Kidney epithelial cell (primary cell): ENCODE measurements around the gene SPTBN1. TPM values are rescaled to one million over a fixed set of nuclear protein-coding genes. Genes with fewer than 3 reads are reported as not detected.

Experiments
- DNase-seq: peaks from one replicate; pipeline ENCODE4 v3.0.0-alpha.2; 2010; ENCODE audit warnings: low read depth
- H3K27me3 ChIP-seq: 2 replicates; pipeline ENCODE4 v1.6.0; 2011; ENCODE audit warnings: low read length; ENCODE audit not compliant: control insufficient read depth, insufficient read depth
- H3K36me3 ChIP-seq: 2 replicates; pipeline ENCODE4 v1.5.1; 2011; ENCODE audit warnings: low read length; ENCODE audit not compliant: control insufficient read depth, insufficient read depth
- H3K4me3 ChIP-seq: 2 replicates; pipeline ENCODE4 v1.5.1; 2011; ENCODE audit warnings: low read depth, mild to moderate bottlenecking, control low read depth, low read length
- total RNA-seq: library from RNA; depleted of rRNA; stranded (reverse); fragments of >200 nt; gene quantifications from 2 replicates; pipeline ENCODE4 v1.2.3, GENCODE V29; 2015
- TF ChIP-seq, protein P1 (sequence below): IDR thresholded peaks from 2 replicates; pipeline ENCODE4 v1.5.1; 2011; ENCODE audit warnings: mild to moderate bottlenecking, moderate library complexity, low read length, control low read depth, inconsistent platforms; ENCODE audit not compliant: insufficient read depth, poor library complexity, severe bottlenecking

SPTBN1 gene
- total RNA-seq, 1 donor from 2014 or later, result 492 TPM

DNA sequence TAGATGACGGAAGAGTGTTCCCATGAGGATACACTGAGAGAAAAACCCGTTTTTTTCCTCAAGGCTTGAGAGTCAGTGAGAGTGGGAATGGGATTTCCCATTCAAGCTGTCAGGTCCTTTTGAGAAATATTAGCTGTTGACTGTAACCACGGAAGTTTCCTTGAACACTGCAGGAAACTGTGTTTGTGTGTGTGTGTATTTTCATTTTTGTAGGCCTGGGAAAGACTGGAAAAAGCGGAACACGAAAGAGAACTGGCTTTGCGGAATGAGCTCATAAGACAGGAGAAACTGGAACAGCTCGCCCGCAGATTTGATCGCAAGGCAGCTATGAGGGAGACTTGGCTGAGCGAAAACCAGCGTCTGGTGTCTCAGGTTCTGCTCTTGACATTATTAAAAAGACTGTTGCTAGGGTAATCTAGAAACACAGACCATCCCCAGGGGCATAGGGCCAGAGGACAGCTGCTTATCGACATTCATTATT lies 168.5 kb downstream of the SPTBN1 start:
- DNase-seq, result no peak
- Histone ChIP-seq H3K4me3 (no peak overlapping the region), H3K27me3 (no peaks in the 10 kb centered on the region), H3K36me3 (peaks cover 11% of the 10 kb centered on the region)
- TF ChIP-seq, protein P1, sequence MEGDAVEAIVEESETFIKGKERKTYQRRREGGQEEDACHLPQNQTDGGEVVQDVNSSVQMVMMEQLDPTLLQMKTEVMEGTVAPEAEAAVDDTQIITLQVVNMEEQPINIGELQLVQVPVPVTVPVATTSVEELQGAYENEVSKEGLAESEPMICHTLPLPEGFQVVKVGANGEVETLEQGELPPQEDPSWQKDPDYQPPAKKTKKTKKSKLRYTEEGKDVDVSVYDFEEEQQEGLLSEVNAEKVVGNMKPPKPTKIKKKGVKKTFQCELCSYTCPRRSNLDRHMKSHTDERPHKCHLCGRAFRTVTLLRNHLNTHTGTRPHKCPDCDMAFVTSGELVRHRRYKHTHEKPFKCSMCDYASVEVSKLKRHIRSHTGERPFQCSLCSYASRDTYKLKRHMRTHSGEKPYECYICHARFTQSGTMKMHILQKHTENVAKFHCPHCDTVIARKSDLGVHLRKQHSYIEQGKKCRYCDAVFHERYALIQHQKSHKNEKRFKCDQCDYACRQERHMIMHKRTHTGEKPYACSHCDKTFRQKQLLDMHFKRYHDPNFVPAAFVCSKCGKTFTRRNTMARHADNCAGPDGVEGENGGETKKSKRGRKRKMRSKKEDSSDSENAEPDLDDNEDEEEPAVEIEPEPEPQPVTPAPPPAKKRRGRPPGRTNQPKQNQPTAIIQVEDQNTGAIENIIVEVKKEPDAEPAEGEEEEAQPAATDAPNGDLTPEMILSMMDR, result no peak

DNA sequence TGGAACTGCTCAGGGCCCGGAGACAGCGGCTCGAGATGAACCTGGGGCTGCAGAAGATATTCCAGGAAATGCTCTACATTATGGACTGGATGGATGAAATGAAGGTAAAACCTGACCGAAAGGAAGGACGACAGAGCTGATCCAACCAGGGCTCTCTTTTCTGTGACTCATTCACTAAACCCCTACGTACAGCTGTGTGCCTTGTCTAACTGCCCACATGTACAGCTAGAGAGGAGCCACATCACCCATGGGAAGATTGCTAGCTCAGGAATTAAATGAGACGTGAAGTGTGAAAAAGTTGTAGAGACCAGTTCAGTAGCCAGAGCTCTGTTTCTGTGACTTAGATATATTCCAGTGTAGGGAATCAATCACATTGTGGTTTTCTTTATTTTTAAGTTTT lies 170.0 kb downstream of the SPTBN1 start:
- DNase-seq, result no peak

DNA sequence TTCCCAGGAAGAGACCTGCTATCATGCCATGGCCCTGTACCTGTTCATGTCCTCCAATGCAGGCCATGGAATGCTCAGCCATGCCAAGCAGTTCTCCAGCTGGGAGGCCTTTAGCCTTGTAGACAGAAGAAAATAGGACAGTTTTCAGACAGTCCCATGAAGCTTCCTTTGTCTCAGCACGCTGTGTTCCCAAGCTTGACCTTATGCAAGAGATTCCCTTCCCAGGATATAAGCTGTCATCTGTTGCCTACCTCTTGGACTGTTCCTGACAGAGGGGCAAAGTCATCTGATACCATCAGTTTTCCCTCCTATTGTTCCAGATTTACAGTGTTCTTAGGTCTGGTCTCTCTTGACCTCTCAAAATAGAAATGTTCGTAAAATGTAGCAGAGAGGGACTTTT lies 170.8 kb downstream of the SPTBN1 start:
- H3K36me3 ChIP-seq, result peaks cover 11% of the 10 kb centered on the region
- H3K4me3 ChIP-seq, result no peak overlapping the region
- H3K27me3 ChIP-seq, result no peaks in the 10 kb centered on the region
- TF ChIP-seq, protein P1, result no peak
- no peak for DNase-seq

More for the DNA sequence above, 170.0 kb downstream of the SPTBN1 start:
- TF ChIP-seq, protein P1, result no peak
- H3K4me3 ChIP-seq, result no peak overlapping the region
- H3K27me3 ChIP-seq, result no peaks in the 10 kb centered on the region
- H3K36me3 ChIP-seq, result peaks cover 11% of the 10 kb centered on the region

DNA sequence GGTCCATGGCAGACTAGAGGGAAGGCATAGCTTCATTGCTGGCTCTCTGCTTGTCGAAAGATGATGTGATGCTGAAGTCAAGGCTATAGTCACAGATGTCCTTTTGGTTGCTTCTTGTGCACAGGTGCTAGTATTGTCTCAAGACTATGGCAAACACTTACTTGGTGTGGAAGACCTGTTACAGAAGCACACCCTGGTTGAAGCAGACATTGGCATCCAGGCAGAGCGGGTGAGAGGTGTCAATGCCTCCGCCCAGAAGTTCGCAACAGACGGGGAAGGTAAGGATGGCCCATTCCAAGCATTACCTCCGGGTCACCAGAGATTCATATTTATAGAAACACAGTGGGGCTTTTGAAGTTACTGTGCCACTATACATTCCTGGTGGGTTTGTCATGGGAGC lies 171.8 kb downstream of the SPTBN1 start:
- DNase-seq, result no peak

DNA sequence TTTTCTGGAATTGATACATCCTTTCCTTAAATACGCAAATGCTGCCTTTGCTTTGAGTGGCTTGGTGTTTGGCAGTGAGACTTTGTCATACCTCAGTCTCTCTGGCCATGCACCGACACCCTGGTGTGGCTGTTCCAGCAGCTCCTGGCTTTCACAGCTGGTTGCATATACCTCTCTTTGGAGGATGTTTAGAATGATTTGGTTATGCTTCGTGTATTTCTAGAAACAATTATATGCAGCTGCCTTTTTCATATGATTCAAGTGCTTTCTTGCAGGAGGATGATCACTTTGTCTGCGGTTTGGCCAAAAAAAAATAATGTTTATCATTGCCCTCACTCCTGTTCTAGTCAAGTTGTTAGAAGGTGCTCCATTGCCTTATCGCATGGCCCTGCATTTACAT lies 172.3 kb downstream of the SPTBN1 start:
- TF ChIP-seq, protein P1, result no peak
- Histone ChIP-seq H3K27me3 (no peaks in the 10 kb centered on the region), H3K4me3 (no peak overlapping the region), H3K36me3 (peaks cover 8% of the 10 kb centered on the region)
- DNase-seq, result no peak

More for the DNA sequence above, 171.8 kb downstream of the SPTBN1 start:
- Histone ChIP-seq H3K4me3 (no peak overlapping the region), H3K36me3 (peaks cover 8% of the 10 kb centered on the region), H3K27me3 (no peaks in the 10 kb centered on the region)
- TF ChIP-seq, protein P1, result no peak

DNA sequence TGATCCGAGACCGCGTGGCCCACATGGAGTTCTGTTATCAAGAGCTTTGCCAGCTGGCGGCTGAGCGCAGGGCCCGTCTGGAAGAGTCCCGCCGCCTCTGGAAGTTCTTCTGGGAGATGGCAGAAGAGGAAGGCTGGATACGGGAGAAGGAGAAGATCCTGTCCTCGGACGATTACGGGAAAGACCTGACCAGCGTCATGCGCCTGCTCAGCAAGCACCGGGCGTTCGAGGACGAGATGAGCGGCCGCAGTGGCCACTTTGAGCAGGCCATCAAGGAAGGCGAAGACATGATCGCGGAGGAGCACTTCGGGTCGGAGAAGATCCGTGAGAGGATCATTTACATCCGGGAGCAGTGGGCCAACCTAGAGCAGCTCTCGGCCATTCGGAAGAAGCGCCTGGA lies 172.8 kb downstream of the SPTBN1 start:
- Histone ChIP-seq H3K4me3 (no peak overlapping the region), H3K36me3 (peaks cover 8% of the 10 kb centered on the region), H3K27me3 (no peaks in the 10 kb centered on the region)
- no peak for DNase-seq
- TF ChIP-seq, protein P1, result no peak
